ENCODE measurements around the gene PTPA.

The PTPA gene

GRCh38 chr9:129139233-129139992 lies 28.2 kb downstream of the PTPA start:
- DNase-seq (ENCODE audit: insufficient read length, low spot score), result peak; percentile 85
- FAIRE-seq, result peak; percentile 88
- no peak for TF ChIP-seq POLR2AphosphoS5 (IDR thresholded peaks at IDR 0.05; ENCODE audit: low read depth, low read length)
- no peak for TF ChIP-seq PAX5 (IDR thresholded peaks at IDR 0.05; ENCODE audit: insufficient read depth, low read length, severe bottlenecking)
- TF ChIP-seq POU2F2 (IDR thresholded peaks at IDR 0.05; ENCODE audit: low read depth, low read length), result 0 out of 2 replicates have a peak, but pooled peaks have one; percentile 41
- TF ChIP-seq TAF1 (IDR thresholded peaks at IDR 0.05; ENCODE audit: low read depth, low read length), result no peak
- peak; percentile 47; the same call in 1 of the 2 replicates for TF ChIP-seq SPI1 (IDR thresholded peaks at IDR 0.05; ENCODE audit: low read depth, low read length)
- no peak for TF ChIP-seq POLR2A (IDR thresholded peaks at IDR 0.05; ENCODE audit: low read depth, low read length)

- DNase-seq (ENCODE audit: insufficient read length, low spot score) (peak; percentile 79), FAIRE-seq (peak; percentile 88)
- TF ChIP-seq PAX5 (IDR thresholded peaks at IDR 0.05; ENCODE audit: insufficient read depth, low read length, severe bottlenecking) (no peak), POU2F2 (IDR thresholded peaks at IDR 0.05; ENCODE audit: low read depth, low read length) (no peak; the same call in 1 of the 2 replicates), TAF1 (IDR thresholded peaks at IDR 0.05; ENCODE audit: low read depth, low read length) (peak; percentile 17; the same call in 1 of the 2 replicates), POLR2A (IDR thresholded peaks at IDR 0.05; ENCODE audit: low read depth, low read length) (peak; percentile 45; the same call in 1 of the 2 replicates), POLR2AphosphoS5 (IDR thresholded peaks at IDR 0.05; ENCODE audit: low read depth, low read length) (no peak), SPI1 (IDR thresholded peaks at IDR 0.05; ENCODE audit: low read depth, low read length) (peak; percentile 67)
These were observed 28.8 kb downstream of the PTPA start for GRCh38 chr9:129139993-129140396.

GRCh38 chr9:129140397-129141065 lies 29.3 kb downstream of the PTPA start:
- DNase-seq (ENCODE audit: insufficient read length, low spot score), result no peak
- FAIRE-seq, result no peak
- TF ChIP-seq POLR2AphosphoS5 (IDR thresholded peaks at IDR 0.05; ENCODE audit: low read depth, low read length), result no peak; the same call in 1 of the 2 replicates
- TF ChIP-seq POLR2A (IDR thresholded peaks at IDR 0.05; ENCODE audit: low read depth, low read length), result peak; percentile 44; the same call in 1 of the 2 replicates
- no peak for TF ChIP-seq POU2F2 (IDR thresholded peaks at IDR 0.05; ENCODE audit: low read depth, low read length)
- TF ChIP-seq SPI1 (IDR thresholded peaks at IDR 0.05; ENCODE audit: low read depth, low read length), result no peak
- no peak for TF ChIP-seq PAX5 (IDR thresholded peaks at IDR 0.05; ENCODE audit: insufficient read depth, low read length, severe bottlenecking)

- TF ChIP-seq PAX5 (IDR thresholded peaks at IDR 0.05; ENCODE audit: insufficient read depth, low read length, severe bottlenecking) (peak; percentile 52), TAF1 (IDR thresholded peaks at IDR 0.05; ENCODE audit: low read depth, low read length) (no peak)
- FAIRE-seq (peak; percentile 65), DNase-seq (ENCODE audit: insufficient read length, low spot score) (no peak)
These were observed 30.1 kb downstream of the PTPA start for GRCh38 chr9:129141066-129142041.

GRCh38 chr9:129142138-129142935 lies 31.1 kb downstream of the PTPA start:
- no peak for FAIRE-seq
- no peak for TF ChIP-seq POLR2AphosphoS5 (IDR thresholded peaks at IDR 0.05; ENCODE audit: low read depth, low read length)
- TF ChIP-seq SPI1 (IDR thresholded peaks at IDR 0.05; ENCODE audit: low read depth, low read length), result no peak
- TF ChIP-seq PAX5 (IDR thresholded peaks at IDR 0.05; ENCODE audit: insufficient read depth, low read length, severe bottlenecking), result no peak
- TF ChIP-seq POLR2A (IDR thresholded peaks at IDR 0.05; ENCODE audit: low read depth, low read length), result no peak
- no peak for TF ChIP-seq TAF1 (IDR thresholded peaks at IDR 0.05; ENCODE audit: low read depth, low read length)
- no peak for TF ChIP-seq POU2F2 (IDR thresholded peaks at IDR 0.05; ENCODE audit: low read depth, low read length)

GRCh38 chr9:129143031-129143927 lies 32.1 kb downstream of the PTPA start:
- peak; percentile 81 for DNase-seq (ENCODE audit: insufficient read length, low spot score)
- no peak for TF ChIP-seq POU2F2 (IDR thresholded peaks at IDR 0.05; ENCODE audit: low read depth, low read length)
- no peak for TF ChIP-seq SPI1 (IDR thresholded peaks at IDR 0.05; ENCODE audit: low read depth, low read length)
- no peak for TF ChIP-seq POLR2AphosphoS5 (IDR thresholded peaks at IDR 0.05; ENCODE audit: low read depth, low read length)
- no peak for TF ChIP-seq POLR2A (IDR thresholded peaks at IDR 0.05; ENCODE audit: low read depth, low read length)
- no peak for TF ChIP-seq PAX5 (IDR thresholded peaks at IDR 0.05; ENCODE audit: insufficient read depth, low read length, severe bottlenecking)
- no peak for TF ChIP-seq TAF1 (IDR thresholded peaks at IDR 0.05; ENCODE audit: low read depth, low read length)
- FAIRE-seq, result peak; percentile 63

More at GRCh38 chr9:129142138-129142935, 31.1 kb downstream of the PTPA start:
- no peak for DNase-seq (ENCODE audit: insufficient read length, low spot score)

GRCh38 chr9:129145316-129145715 lies 34.1 kb downstream of the PTPA start:
- no peak for DNase-seq (ENCODE audit: insufficient read length, low spot score)
- FAIRE-seq, result no peak
- TF ChIP-seq POLR2A (IDR thresholded peaks at IDR 0.05; ENCODE audit: low read depth, low read length) (no peak), PAX5 (IDR thresholded peaks at IDR 0.05; ENCODE audit: insufficient read depth, low read length, severe bottlenecking) (no peak), SPI1 (IDR thresholded peaks at IDR 0.05; ENCODE audit: low read depth, low read length) (no peak)
